GM18507 (cell line): ENCODE results near the gene GABARAP.
A peak's percentile ranks its signal among the peaks of the same experiment; 100 is the strongest.

Experiments
- DNase-seq: peaks from one replicate; pipeline ENCODE4 v3.0.0; 2011; ENCODE audit warnings: low read depth; ENCODE audit not compliant: insufficient read length; ENCODE audit errors: extremely low spot score
- FAIRE-seq: peaks from 2 replicates; lab custom pipeline; 2011; peaks lifted over from hg19 to GRCh38; lab: Jason Lieb, UNC

Gene GABARAP

GRCh38 chr17:7241783-7242716 lies at the start of gene GABARAP:
TSS of gene GABARAP (minus strand) at chr17:7242449. CDS start at chr17:7242330, 119 bp downstream.
- FAIRE-seq (no peak), DNase-seq (no peak)

GRCh38 chr17:7290685-7291084 lies 48.4 kb upstream of the GABARAP start:
- DNase-seq = no peak
- FAIRE-seq = no peak

- DNase-seq (no peak), FAIRE-seq (no peak)
These were observed 47.9 kb upstream of the GABARAP start for GRCh38 chr17:7290166-7290565.

GRCh38 chr17:7289256-7290032 lies 47.2 kb upstream of the GABARAP start:
- no peak for FAIRE-seq
- no peak for DNase-seq

GRCh38 chr17:7285679-7286078 lies 43.4 kb upstream of the GABARAP start:
- no peak for FAIRE-seq

GRCh38 chr17:7284911-7285310 lies 42.7 kb upstream of the GABARAP start:
- FAIRE-seq (no peak), DNase-seq (no peak)

More at GRCh38 chr17:7285679-7286078, 43.4 kb upstream of the GABARAP start:
- no peak for DNase-seq

- no peak for DNase-seq
- no peak for FAIRE-seq
These were observed 41.4 kb upstream of the GABARAP start for GRCh38 chr17:7283471-7284216.

- DNase-seq (no peak), FAIRE-seq (no peak)
These were observed 40.6 kb upstream of the GABARAP start for GRCh38 chr17:7282752-7283321.

- FAIRE-seq = no peak
- DNase-seq = no peak
These were observed 39.9 kb upstream of the GABARAP start for GRCh38 chr17:7281953-7282751.

GRCh38 chr17:7281074-7281952 lies 39.1 kb upstream of the GABARAP start, which contains the start of gene SLC2A4:
TSS of gene SLC2A4 (plus strand) at chr17:7281718. CDS start at chr17:7281935, 217 bp downstream.
- peak; percentile 97 for DNase-seq
- FAIRE-seq = peak; percentile 84

GRCh38 chr17:7280519-7281073 lies 38.3 kb upstream of the GABARAP start:
- FAIRE-seq (peak; percentile 96), DNase-seq (peak; percentile 84)

- FAIRE-seq (no peak), DNase-seq (no peak)
These were observed 37.2 kb upstream of the GABARAP start for GRCh38 chr17:7279448-7279847.

- DNase-seq (no peak), FAIRE-seq (no peak)
These were observed 24.5 kb upstream of the GABARAP start for GRCh38 chr17:7266784-7267183.

- DNase-seq = no peak
- no peak for FAIRE-seq
These were observed 21.5 kb upstream of the GABARAP start for GRCh38 chr17:7263801-7264078.

- no peak for DNase-seq
- FAIRE-seq = no peak
These were observed 20.9 kb upstream of the GABARAP start for GRCh38 chr17:7262935-7263800.

- FAIRE-seq = no peak
- no peak for DNase-seq
These were observed 20.1 kb upstream of the GABARAP start, which contains the start of gene CLDN7 for GRCh38 chr17:7262192-7262934. TSS of gene CLDN7 (minus strand) at chr17:7262478. CDS start at chr17:7262043, 435 bp downstream.
